BJ (cell line): ENCODE data around the gene STARD9. TPM values are rescaled to one million over a fixed set of nuclear protein-coding genes. Genes with fewer than 3 reads are reported as not detected.

Experiments
- CTCF ChIA-PET: fragments of 350-600 bp; formaldehyde crosslinking; extraction: SDS; loops from one replicate; lab custom pipeline; 2021; ENCODE audit warnings: antibody characterized with exemption, inconsistent platforms; lab: Yijun Ruan, JAX
- POLR2A ChIA-PET: fragments of 300-600 bp; sonication (Branson Sonifier 250); formaldehyde crosslinking; extraction: SDS; loops from one replicate; lab custom pipeline; 2021; ENCODE audit warnings: antibody characterized with exemption; lab: Charles Lee
- DNase-seq: peaks from one replicate; pipeline ENCODE4 v3.0.0-alpha.2; 2011; ENCODE audit warnings: low read depth
- H3K27me3 ChIP-seq: 2 replicates; pipeline ENCODE4 v1.6.0; 2011; ENCODE audit warnings: low read length; ENCODE audit not compliant: control insufficient read depth, insufficient read depth
- H3K36me3 ChIP-seq: 2 replicates; pipeline ENCODE4 v1.5.1; 2011; ENCODE audit warnings: low read length; ENCODE audit not compliant: control insufficient read depth, insufficient read depth
- H3K4me3 ChIP-seq: 2 replicates; pipeline ENCODE4 v1.5.1; 2011; ENCODE audit warnings: low read depth, mild to moderate bottlenecking, control low read depth, low read length
- CTCF ChIP-seq: IDR thresholded peaks from 2 replicates; pipeline ENCODE4 v1.5.1; 2011; ENCODE audit warnings: low read depth, mild to moderate bottlenecking, control low read depth, inconsistent platforms, low read length, moderate library complexity; ENCODE audit not compliant: insufficient read depth
- polyA plus RNA-seq: library from polyadenylated mRNA; depleted of rRNA; stranded (reverse); fragments of >200 nt; gene quantifications from 2 replicates; pipeline ENCODE4 v1.2.3, GENCODE V29; 2011

The STARD9 gene
- polyA plus RNA-seq, 1 experiment, result 2.3 TPM

DNA sequence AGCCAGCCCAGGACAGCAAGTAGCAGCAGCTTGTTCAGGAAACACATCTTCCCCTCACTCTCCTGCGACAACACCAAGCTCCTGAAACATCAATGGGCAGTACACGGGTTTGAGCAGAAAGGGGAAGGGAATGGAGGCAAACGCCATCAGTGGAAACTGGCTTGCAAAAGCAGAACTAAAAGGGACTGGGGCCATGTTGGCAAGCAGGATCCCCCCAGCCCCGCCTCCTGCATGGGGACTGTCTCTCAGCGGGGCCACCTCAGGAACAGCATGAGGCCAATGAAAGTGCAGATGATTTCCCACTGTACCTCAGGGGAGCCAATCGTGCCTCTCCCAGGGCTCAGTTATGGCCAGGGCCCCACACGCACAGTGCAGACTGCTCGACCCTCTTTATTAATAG, 154.7 kb downstream of the STARD9 start:
- H3K27me3 ChIP-seq, result no peaks in the 10 kb centered on the region
- H3K4me3 ChIP-seq, result no peak overlapping the region
- no peak for DNase-seq
- H3K36me3 ChIP-seq, result peaks cover 45% of the 10 kb centered on the region
- ChIA-PET POLR2A (no interaction called here), CTCF (no interaction called here)
- TF ChIP-seq CTCF, result no peak

GRCh38 chr15:42730536-42730935, 155.1 kb downstream of the STARD9 start:
- peaks cover 44% of the 10 kb centered on the region for H3K36me3 ChIP-seq
- POLR2A ChIA-PET, result no interaction called here
- H3K4me3 ChIP-seq, result no peak overlapping the region
- no peak for DNase-seq
- no peaks in the 10 kb centered on the region for H3K27me3 ChIP-seq
- TF ChIP-seq CTCF, result no peak
- CTCF ChIA-PET, result no interaction called here

- TF ChIP-seq CTCF, result no peak
- DNase-seq, result no peak
- CTCF ChIA-PET, result interaction anchor here (0.9 kb wide), 1 partner anchor 27 kb away, joined by 3 read pairs; no protein-coding TSS in a partner anchor
- Histone ChIP-seq H3K4me3 (no peak overlapping the region), H3K27me3 (no peaks in the 10 kb centered on the region), H3K36me3 (peaks cover 38% of the 10 kb centered on the region)
- POLR2A ChIA-PET, result no interaction called here
Measured at GRCh38 chr15:42731461-42731860, 156.1 kb downstream of the STARD9 start.

- no peak for TF ChIP-seq CTCF
- CTCF ChIA-PET, result interaction anchor here (0.9 kb wide), 1 partner anchor 28 kb away, joined by 3 read pairs; no protein-coding TSS in a partner anchor
- Histone ChIP-seq H3K27me3 (no peaks in the 10 kb centered on the region), H3K4me3 (no peak overlapping the region), H3K36me3 (peaks cover 36% of the 10 kb centered on the region)
- no peak for DNase-seq
- POLR2A ChIA-PET, result no interaction called here
Measured at GRCh38 chr15:42732095-42732827, 156.9 kb downstream of the STARD9 start.

GRCh38 chr15:42733027-42733426, 157.6 kb downstream of the STARD9 start:
- Histone ChIP-seq H3K27me3 (no peaks in the 10 kb centered on the region), H3K36me3 (peaks cover 31% of the 10 kb centered on the region), H3K4me3 (no peak overlapping the region)
- DNase-seq, result no peak
- POLR2A ChIA-PET, result no interaction called here
- no peak for TF ChIP-seq CTCF
- CTCF ChIA-PET, result no interaction called here
